D341Med (cell line): ENCODE measurements around the gene NYNRIN.
"Not testable (repeated sequence)": the region's sequence is repeated elsewhere in the genome, so short reads cannot be mapped to it uniquely, and the experiment has no call there.

ENCODE experiments used
- DNase-seq: peaks from one replicate; pipeline ENCODE4 v3.0.0; 2012; ENCODE audit warnings: low spot score

Gene NYNRIN

DNA sequence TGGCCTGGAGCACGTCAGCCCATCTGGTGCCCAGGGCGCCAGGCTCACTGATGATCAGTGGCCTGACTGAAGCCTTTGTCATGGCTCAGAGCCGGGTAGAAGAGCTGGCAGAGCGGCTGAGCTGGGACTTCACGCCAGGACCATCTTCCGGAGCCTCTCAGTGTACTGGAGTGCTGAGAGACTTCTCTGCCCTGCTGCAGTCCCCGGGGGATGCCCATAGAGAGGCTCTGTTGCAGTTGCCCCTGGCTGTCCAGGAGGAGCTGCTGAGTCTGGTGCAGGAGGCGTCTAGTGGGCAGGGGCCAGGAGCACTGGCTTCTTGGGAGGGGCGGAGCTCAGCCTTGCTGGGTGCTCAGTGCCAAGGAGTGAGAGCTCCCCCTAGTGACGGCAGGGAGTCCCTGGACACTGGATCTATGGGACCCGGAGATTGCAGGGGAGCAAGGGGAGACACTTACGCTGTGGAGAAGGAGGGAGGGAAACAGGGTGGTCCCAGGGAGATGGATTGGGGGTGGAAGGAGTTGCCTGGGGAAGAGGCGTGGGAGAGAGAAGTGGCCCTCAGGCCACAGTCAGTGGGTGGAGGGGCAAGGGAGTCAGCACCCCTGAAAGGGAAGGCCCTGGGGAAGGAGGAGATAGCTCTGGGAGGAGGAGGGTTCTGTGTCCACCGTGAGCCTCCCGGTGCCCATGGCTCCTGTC is 32.9 kb downstream of the NYNRIN start:
- DNase-seq: peak; percentile 91

GRCh38 chr14:24432259-24433131 is 33.7 kb downstream of the NYNRIN start:
- DNase-seq: no peak

GRCh38 chr14:24434036-24434435 is 35.2 kb downstream of the NYNRIN start:
- DNase-seq: no peak

DNA sequence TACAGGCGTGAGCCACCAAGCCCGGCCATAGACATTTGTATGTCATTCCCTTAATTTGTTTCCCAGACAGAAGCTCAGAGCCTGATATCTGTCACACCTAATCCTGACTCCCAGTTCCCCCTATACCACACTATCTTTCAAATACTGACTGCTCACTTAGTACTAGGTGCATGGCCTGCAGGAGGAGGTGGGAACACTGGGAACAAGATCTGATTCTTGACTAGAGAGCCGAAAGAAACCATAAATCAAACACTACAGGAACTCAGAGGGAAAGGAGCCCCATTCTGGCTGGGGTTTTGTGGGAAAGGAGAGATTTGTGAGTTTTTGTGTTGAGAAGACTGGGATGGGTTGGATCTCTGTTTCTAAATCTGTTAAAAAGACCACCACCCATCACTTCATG is 35.9 kb downstream of the NYNRIN start:
- DNase-seq: no peak

DNA sequence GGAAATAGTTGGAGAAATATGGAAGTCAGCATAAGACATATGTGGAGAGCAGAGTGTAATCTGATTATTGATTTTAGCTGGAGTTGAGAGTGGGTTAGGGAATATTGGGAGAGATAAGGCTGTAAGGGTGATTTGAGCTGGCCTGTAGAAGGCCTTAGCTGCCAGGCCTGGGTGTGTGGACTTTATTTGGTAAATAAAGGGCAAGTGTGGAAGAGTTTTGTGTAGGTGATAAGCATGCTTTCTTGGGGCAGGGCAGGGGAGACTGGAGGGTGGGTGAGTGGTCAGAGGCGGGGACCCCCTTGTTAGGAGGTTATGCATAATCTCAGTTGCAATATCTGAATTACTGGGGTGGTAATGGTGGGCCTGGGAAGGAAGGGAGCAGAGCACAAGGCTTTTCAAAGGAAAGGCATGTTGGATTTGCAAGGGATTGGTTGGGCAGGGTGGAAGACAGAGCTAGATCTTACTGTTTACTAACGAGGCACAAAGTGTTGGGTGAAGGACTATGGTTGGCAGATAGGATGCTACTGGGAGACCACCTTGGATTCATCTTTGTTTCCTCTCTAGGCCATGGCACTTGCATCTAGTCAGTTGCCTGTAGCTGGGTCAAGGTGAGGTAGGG is 36.5 kb downstream of the NYNRIN start:
- DNase-seq: no peak

GRCh38 chr14:24435998-24436354 is 37.2 kb downstream of the NYNRIN start:
- DNase-seq: no peak

- peak; percentile 69 for DNase-seq
These were observed 37.7 kb downstream of the NYNRIN start for GRCh38 chr14:24436355-24437019.

GRCh38 chr14:24437020-24437735 is 38.4 kb downstream of the NYNRIN start:
- DNase-seq: no peak

- DNase-seq: no peak
These were observed 38.9 kb downstream of the NYNRIN start for GRCh38 chr14:24437736-24438067.

DNA sequence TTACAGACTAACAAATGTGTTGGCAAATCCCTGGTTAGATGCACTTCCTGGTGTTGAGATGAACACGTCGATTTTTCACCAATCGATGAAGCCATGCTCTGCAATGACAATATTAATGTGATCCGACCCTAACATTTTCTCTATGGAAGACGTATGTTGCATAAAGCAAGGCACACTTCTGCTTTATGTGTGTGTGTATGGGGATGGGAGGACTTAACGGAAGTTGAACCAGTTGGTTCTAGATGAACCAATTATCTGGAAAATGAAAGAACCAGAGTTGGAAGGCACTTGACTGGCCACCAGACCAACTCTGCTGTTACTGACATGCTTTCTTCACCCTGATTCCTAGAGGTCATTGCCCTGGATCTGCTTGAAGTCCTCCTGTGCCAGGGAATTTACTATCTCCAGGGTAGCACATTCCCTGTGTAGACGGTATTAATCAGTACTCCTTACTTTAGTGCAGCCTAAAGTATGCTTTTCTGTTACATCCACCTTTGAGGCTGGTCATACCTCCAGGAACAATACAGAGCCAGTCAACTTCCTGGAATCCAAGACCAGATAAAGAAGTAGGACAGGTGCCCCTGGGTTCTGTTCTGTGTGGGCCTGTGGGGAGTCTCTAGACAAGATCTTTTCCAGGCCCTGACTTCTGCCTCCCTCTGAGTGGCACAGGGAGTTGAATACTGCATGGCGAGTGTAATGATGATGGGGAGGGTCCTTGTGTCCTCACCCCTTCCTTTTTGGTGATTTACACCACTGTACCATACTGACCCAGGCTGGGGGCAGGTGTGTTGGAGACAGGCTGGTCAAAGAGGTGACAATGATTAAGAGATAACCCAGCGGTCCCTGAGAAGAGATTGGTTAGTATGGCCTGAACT is 39.7 kb downstream of the NYNRIN start:
- no peak for DNase-seq

DNA sequence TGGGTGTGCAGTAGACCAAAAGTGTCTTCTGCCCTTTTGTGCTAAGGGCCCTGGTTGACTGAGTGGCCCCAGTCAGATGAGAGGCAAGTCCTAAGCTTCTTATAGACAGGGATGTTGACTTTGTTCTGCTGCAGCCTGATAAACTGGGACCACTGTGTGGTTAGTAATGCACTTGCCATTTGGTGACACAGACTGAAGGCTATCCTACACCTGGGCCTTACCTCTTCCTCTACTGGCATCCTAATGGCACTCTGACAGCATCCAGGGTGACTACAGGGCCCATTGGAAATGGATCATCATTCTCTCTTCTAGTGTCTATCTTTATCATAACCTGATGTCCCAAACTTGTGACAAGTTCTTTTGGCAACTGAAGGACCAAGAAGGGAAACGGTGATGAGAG is 40.5 kb downstream of the NYNRIN start:
- no peak for DNase-seq

GRCh38 chr14:24439830-24440605 is 41.2 kb downstream of the NYNRIN start:
- DNase-seq: no peak

- DNase-seq: no peak
These were observed 42.0 kb downstream of the NYNRIN start for GRCh38 chr14:24440606-24441399.

DNA sequence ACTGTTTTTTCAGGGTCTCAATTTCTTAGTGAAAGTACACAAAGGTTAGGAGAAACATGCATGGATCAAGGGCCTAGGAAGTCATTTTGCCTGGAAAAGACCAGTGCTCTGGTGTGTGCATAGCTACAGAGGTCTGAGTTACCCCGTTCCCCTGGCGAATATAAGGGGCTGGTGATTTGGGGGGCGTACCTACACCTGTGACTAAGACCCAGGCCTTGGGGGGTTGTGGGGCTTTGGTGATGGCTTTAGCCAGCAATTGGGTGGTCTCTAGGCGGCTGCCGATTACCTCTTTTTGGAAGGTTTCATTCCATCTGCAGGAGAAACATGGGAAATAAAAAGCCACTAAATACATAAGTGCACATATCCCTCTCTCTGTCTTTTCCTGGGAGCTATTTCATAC is 42.7 kb downstream of the NYNRIN start:
- no peak for DNase-seq

DNA sequence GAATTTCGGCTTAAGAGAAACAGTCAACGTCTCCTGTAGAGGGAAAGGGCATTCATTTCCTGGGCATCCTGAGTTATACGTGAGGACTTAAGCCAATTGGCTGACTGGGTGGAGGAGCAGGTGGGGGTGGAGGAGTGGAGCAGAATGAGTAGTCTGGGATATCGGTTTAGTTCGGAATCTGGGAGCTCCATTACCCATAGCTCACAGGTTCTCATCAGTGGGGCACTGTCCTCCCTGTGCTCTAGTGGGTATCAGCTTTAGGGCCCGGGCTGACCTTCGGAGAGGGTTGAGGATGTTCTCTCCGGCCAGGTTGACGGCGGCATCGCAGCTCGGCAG is 43.1 kb downstream of the NYNRIN start:
- DNase-seq: no peak

DNA sequence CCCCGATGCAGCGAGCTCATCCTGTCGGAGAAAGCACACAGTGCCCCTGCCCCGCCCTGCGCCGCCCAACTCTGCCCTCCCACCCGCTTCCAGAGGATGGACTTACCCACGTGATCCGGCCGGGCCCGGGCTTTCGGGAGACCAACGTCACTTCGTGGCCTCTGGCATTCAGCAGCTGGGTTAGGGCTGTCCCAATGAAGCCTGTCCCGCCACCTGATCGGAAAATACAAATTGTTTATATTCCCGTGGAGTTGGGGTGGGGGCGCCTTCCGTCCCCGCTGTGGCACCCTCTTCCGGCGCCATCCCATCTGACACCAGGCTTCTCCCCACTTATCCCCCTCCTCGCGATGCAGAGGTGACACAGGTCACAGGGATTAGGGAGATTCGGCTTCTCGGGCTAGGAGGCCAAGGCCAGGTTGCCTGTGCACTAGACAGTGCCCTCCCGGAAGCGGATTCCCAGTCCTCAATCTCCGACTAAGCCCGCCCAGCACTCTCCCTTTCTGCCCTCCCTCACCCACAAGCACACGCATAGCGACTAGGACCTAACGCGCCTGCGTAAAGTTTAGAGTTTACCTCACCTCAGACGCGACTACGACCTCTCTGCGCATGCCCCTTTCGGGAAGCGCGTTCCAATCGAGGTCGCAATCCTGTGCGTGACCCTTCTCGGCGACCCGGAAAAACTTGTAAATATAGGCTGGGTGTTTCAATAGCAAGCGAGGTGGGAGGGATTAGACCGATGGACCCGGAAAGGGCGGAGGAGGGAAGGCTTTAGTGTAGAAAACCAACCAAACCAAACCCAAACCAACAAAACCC is 43.6 kb downstream of the NYNRIN start, which contains the start of gene SDR39U1:
Gene SDR39U1, minus strand, starts transcription at position 537 of the 813 bp plus-strand sequence. Its CDS starts 7 bp downstream, at position 530.
- peak; percentile 93 for DNase-seq

DNA sequence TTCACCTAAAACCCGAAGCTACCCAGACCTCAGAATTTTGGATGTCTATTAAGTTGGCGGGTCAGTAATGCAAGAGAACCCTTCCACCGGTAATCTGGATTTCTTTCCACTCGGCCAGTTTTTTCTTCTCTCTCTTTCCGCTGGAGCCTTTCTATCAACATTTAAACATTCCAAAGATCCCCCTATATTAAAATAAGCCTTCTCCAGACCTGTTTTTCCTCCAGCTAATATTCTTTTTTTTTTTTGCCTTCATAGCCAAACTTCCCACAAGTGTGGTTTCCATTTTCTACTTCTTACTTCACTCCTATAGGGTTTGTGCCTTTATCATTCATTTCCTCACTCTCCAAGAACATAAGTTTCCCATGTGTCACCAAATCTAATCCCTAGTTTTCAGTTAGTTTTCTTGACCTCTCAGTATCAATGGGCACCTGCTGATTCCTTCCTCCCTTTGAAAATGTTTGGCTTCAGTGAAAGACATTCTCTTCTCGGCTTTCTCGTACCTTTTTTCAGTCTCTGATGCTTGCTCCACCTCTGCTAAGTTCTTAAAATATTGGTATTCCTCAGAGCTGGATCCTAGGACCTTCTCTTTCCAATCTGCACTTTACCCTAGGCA is 44.4 kb downstream of the NYNRIN start:
- no peak for DNase-seq

GRCh38 chr14:24450828-24451227 is 52.0 kb downstream of the NYNRIN start:
- DNase-seq: not testable (repeated sequence)
